HT1080 (cell line): ENCODE data around the gene ZFP36L2. TPM values are rescaled to one million over a fixed set of nuclear protein-coding genes. Genes with fewer than 3 reads are reported as not detected.
"Not testable (repeated sequence)": the region's sequence is repeated elsewhere in the genome, so short reads cannot be mapped to it uniquely, and the experiment has no call there.

Source experiments
- DNase-seq: peaks from one replicate; pipeline ENCODE4 v3.0.0-alpha.2; 2015; ENCODE audit warnings: low read depth
- total RNA-seq: library from RNA; depleted of rRNA; stranded (reverse); fragments of >200 nt; shearing (Covaris generic); gene quantifications from 2 replicates; pipeline ENCODE4 v1.2.3, GENCODE V29; 2014

ZFP36L2 gene
- total RNA-seq, 1 experiment from 2014 or later = 3.6 TPM

GRCh38 chr2:43190311-43191052 is 35.9 kb downstream of the ZFP36L2 start:
- DNase-seq = no peak

- DNase-seq = not testable (repeated sequence)
Observed at GRCh38 chr2:43189861-43190260, 36.5 kb downstream of the ZFP36L2 start.

- no peak for DNase-seq
Observed at GRCh38 chr2:43188561-43189386, 37.6 kb downstream of the ZFP36L2 start.

- no peak for DNase-seq
Observed at GRCh38 chr2:43186679-43187374, 39.6 kb downstream of the ZFP36L2 start.

- DNase-seq = no peak
Observed at GRCh38 chr2:43186321-43186678, 40.1 kb downstream of the ZFP36L2 start.

GRCh38 chr2:43185146-43185545 is 41.3 kb downstream of the ZFP36L2 start:
- peak; percentile 81 for DNase-seq

GRCh38 chr2:43184339-43184895 is 42.0 kb downstream of the ZFP36L2 start:
- DNase-seq = peak; percentile 88

- no peak for DNase-seq
Observed at GRCh38 chr2:43183743-43184142, 42.7 kb downstream of the ZFP36L2 start.

GRCh38 chr2:43180897-43181296 is 45.5 kb downstream of the ZFP36L2 start:
- DNase-seq = no peak

GRCh38 chr2:43179942-43180341 is 46.5 kb downstream of the ZFP36L2 start:
- DNase-seq = no peak

- peak; percentile 89 for DNase-seq
Observed at GRCh38 chr2:43178602-43179542, 47.5 kb downstream of the ZFP36L2 start.

- DNase-seq = no peak
Observed at GRCh38 chr2:43178055-43178598, 48.3 kb downstream of the ZFP36L2 start.

GRCh38 chr2:43176449-43176848 is 50.0 kb downstream of the ZFP36L2 start:
- no peak for DNase-seq

GRCh38 chr2:43175876-43176275 is 50.5 kb downstream of the ZFP36L2 start:
- DNase-seq = no peak

- no peak for DNase-seq
Observed at GRCh38 chr2:43175020-43175441, 51.4 kb downstream of the ZFP36L2 start.

GRCh38 chr2:43174368-43174916 is 52.0 kb downstream of the ZFP36L2 start:
- no peak for DNase-seq
